Endothelial cell of umbilical vein (primary cell): Measurements from ENCODE around the gene ANKHD1.

Experiments used
- EZH2 ChIP-seq: IDR thresholded peaks from 2 replicates; pipeline ENCODE4 v1.6.1; 2012; ENCODE audit warnings: borderline replicate concordance, low read depth, mild to moderate bottlenecking, moderate library complexity, low read length, inconsistent platforms; ENCODE audit not compliant: severe bottlenecking
- GATA2 ChIP-seq: IDR thresholded peaks from 2 replicates; pipeline ENCODE4 v1.7.0; 2011; ENCODE audit warnings: low read depth, mild to moderate bottlenecking, moderate library complexity, mixed read lengths, low read length; ENCODE audit not compliant: insufficient read length, insufficient read depth
- JUN ChIP-seq: IDR thresholded peaks from 2 replicates; pipeline ENCODE4 v1.6.1; 2011; ENCODE audit warnings: borderline replicate concordance, low read depth; ENCODE audit not compliant: insufficient read length, insufficient read depth
- MYC ChIP-seq: IDR thresholded peaks from one replicate; pipeline ENCODE4 v1.6.1; 2011; ENCODE audit warnings: mild to moderate bottlenecking, low read depth, low read length
- POLR2A ChIP-seq: IDR thresholded peaks from 2 replicates; pipeline ENCODE4 v1.6.1; 2012; ENCODE audit warnings: low read depth, mild to moderate bottlenecking, control low read depth, low read length
- POLR2AphosphoS5 ChIP-seq: IDR thresholded peaks from 2 replicates; pipeline ENCODE4 v1.6.1; 2012; ENCODE audit warnings: low read depth, mild to moderate bottlenecking, control low read depth, low read length, moderate library complexity; ENCODE audit not compliant: insufficient read depth
- TF ChIP-seq, protein P1 (sequence below), 2 donors: IDR thresholded peaks; 1 replicate in 1 of 2; 2 replicates in 1 of 2; pipeline ENCODE4 v1.5.1; 2011; ENCODE audit warnings: low read length in 2 of 2, mild to moderate bottlenecking in 2 of 2, moderate library complexity in 2 of 2, control low read depth in 1 of 2, inconsistent platforms in 1 of 2, low read depth in 1 of 2; ENCODE audit not compliant: insufficient read depth in 1 of 2; ENCODE audit errors: extremely low read depth in 1 of 2
- TF ChIP-seq, protein P2 (sequence below): IDR thresholded peaks from 2 replicates; pipeline ENCODE4 v1.6.1; 2011; ENCODE audit not compliant: insufficient read depth, insufficient read length

DNA sequence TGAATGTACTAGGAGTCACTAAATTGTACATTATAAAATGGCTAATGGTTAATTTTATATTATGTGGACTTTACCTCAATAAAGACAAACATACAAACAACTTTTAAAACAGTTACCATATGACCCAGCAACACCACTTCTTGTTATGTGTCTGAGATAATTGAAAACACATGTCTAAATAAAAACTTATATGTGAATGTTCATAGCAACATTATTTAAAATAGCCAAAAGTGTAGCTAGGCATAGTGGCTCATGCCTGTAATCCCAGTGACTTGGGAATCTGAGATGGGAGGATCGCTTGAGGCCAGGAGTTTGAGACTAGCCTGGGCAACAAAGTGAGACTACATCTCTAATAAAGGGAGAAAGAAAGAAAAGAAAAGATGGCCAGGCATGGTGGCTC, 185.9 kb downstream of the ANKHD1 start:
- TF ChIP-seq, protein P1, sequence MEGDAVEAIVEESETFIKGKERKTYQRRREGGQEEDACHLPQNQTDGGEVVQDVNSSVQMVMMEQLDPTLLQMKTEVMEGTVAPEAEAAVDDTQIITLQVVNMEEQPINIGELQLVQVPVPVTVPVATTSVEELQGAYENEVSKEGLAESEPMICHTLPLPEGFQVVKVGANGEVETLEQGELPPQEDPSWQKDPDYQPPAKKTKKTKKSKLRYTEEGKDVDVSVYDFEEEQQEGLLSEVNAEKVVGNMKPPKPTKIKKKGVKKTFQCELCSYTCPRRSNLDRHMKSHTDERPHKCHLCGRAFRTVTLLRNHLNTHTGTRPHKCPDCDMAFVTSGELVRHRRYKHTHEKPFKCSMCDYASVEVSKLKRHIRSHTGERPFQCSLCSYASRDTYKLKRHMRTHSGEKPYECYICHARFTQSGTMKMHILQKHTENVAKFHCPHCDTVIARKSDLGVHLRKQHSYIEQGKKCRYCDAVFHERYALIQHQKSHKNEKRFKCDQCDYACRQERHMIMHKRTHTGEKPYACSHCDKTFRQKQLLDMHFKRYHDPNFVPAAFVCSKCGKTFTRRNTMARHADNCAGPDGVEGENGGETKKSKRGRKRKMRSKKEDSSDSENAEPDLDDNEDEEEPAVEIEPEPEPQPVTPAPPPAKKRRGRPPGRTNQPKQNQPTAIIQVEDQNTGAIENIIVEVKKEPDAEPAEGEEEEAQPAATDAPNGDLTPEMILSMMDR (IDR thresholded peaks at IDR 0.05; ENCODE audit: extremely low read depth in 1 of 2, insufficient read depth in 1 of 2, low read depth in 1 of 2, low read length in 2 of 2): no peak
- TF ChIP-seq POLR2A: no peak
- TF ChIP-seq, protein P2, sequence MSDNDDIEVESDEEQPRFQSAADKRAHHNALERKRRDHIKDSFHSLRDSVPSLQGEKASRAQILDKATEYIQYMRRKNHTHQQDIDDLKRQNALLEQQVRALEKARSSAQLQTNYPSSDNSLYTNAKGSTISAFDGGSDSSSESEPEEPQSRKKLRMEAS: no peak
- no peak for TF ChIP-seq MYC
- TF ChIP-seq POLR2AphosphoS5: no peak
- TF ChIP-seq EZH2: no peak
- no peak for TF ChIP-seq JUN
- no peak for TF ChIP-seq GATA2
